Peyer's patch (tissue), 4 donors: ENCODE measurements around the gene METTL14.

Experiments
- CTCF ChIP-seq, 6 experiments: fragments of 450-650 bp in 4 of 6; fragments of 200-600 bp in 2 of 6; sonication (generic) in 1 of 6; IDR thresholded peaks; one replicate each; pipeline ENCODE4 v1.5.1; 2017 to 2019; ENCODE audit warnings: antibody characterized with exemption in 6 of 6, mild to moderate bottlenecking in 3 of 6, moderate library complexity in 1 of 6
- POLR2A ChIP-seq, 2 donors: fragments of 450-650 bp; IDR thresholded peaks; one replicate each; pipeline ENCODE4 v1.5.1; 2017; ENCODE audit warnings: antibody characterized with exemption in 2 of 2, mild to moderate bottlenecking in 2 of 2, moderate library complexity in 2 of 2

- TF ChIP-seq POLR2A (IDR thresholded peaks at IDR 0.05) (no peak), CTCF (IDR thresholded peaks at IDR 0.05) (no peak)
These were observed 38.2 kb downstream of the METTL14 start for GRCh38 chr4:118723369-118723768.
